Fibroblast of lung (primary cell): ENCODE results near the gene ETF1.

Experiments
- EZH2 ChIP-seq: IDR thresholded peaks from 2 replicates; pipeline ENCODE4 v1.5.1; 2012; ENCODE audit warnings: low read length, control low read depth, mild to moderate bottlenecking; ENCODE audit errors: missing control alignments
- TF ChIP-seq, protein P1 (sequence below), 2 donors: IDR thresholded peaks in 1 of 2; conservative IDR thresholded peaks in 1 of 2; 1 replicate in 1 of 2; 2 replicates in 1 of 2; pipeline ENCODE4 v1.5.1; 2011 to 2012; ENCODE audit warnings: low read length in 2 of 2, control low read depth in 1 of 2, inconsistent platforms in 1 of 2, low read depth in 1 of 2, mild to moderate bottlenecking in 1 of 2

DNA sequence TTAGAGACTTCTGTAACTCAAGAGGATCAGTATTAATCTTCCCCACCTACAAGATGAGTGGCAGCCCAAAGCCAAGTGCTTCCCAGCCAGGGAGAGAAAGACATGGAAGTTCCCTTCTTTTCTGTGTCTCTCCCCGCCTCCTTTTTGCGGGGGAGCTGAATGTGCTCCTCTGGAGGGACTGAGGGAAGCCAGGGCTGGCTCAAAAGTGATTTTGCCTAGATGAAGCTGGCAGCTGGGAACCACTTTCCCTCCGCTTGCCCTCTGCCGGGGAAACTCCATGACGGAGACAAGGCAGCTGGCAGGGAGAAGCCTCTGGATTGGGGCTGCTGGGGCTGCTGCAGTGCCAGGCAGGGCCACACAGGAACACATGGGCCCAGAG, 53.4 kb downstream of the ETF1 start:
- TF ChIP-seq, protein P1, sequence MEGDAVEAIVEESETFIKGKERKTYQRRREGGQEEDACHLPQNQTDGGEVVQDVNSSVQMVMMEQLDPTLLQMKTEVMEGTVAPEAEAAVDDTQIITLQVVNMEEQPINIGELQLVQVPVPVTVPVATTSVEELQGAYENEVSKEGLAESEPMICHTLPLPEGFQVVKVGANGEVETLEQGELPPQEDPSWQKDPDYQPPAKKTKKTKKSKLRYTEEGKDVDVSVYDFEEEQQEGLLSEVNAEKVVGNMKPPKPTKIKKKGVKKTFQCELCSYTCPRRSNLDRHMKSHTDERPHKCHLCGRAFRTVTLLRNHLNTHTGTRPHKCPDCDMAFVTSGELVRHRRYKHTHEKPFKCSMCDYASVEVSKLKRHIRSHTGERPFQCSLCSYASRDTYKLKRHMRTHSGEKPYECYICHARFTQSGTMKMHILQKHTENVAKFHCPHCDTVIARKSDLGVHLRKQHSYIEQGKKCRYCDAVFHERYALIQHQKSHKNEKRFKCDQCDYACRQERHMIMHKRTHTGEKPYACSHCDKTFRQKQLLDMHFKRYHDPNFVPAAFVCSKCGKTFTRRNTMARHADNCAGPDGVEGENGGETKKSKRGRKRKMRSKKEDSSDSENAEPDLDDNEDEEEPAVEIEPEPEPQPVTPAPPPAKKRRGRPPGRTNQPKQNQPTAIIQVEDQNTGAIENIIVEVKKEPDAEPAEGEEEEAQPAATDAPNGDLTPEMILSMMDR (conservative IDR thresholded peaks at IDR 0.05 in 1 of 2, IDR thresholded peaks at IDR 0.05 in 1 of 2; ENCODE audit: low read depth in 1 of 2, low read length in 2 of 2): no peak
- TF ChIP-seq EZH2: no peak
